ENCODE results near the gene SPTBN1. TPM values are rescaled to one million over a fixed set of nuclear protein-coding genes. Genes with fewer than 3 reads are reported as not detected.

The SPTBN1 gene
- total and polyA plus RNA-seq, 2 of the 13 experiments (the other 11 are each of a cell fraction or from before 2014, with no cell fraction given): 123 to 299 TPM

DNA sequence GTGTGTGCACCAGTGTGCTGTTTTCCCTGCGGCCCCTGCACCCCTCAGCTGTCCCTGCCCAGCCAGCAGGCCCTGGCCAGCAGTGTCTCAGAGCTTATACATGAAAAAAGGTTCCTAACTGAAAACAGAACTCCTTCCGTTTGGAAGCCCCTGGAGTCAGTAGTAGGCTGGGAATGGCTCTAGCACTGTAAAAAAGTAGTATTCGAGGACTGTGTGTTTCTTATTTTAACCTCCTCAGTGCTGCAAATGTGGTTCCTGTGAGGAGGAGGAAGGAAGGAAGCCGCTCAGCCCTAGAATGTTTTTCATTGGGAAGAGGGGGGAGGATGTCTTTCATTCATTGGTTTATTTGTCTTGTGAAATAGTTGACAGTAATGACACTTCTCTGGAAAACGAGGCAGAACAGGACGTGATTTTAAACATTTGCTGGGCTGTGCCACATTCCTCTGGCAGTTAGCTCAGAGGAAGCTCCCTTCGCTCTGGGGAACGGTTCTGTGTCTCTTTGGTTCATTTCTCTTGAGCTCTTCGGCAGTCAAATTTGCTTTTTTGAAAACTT is 103.5 kb downstream of the SPTBN1 start (continued):
- no peak for TF ChIP-seq SNAPC2 (CRISPR knock-in tag; IDR thresholded peaks at IDR 0.05)
- TF ChIP-seq ZNF484 (CRISPR knock-in tag; IDR thresholded peaks at IDR 0.05; ENCODE audit: borderline replicate concordance, low read depth): no peak
- TF ChIP-seq ZNF891 (CRISPR knock-in tag; IDR thresholded peaks at IDR 0.05): no peak
- no peak for TF ChIP-seq HNRNPLL (IDR thresholded peaks at IDR 0.05; ENCODE audit: low read depth, low read length, poor library complexity, severe bottlenecking)
- peak; percentile 81 for TF ChIP-seq CEBPG (CRISPR knock-in tag; IDR thresholded peaks at IDR 0.05)
- peak; percentile 19; the same call in 1 of the 2 replicates for TF ChIP-seq ARNTL (CRISPR knock-in tag; IDR thresholded peaks at IDR 0.05)
- 0 out of 2 replicates have a peak, but pooled peaks have one; percentile 29 for TF ChIP-seq SIX4 (CRISPR knock-in tag; IDR thresholded peaks at IDR 0.05)
- TF ChIP-seq YEATS2 (CRISPR knock-in tag; IDR thresholded peaks at IDR 0.05; ENCODE audit: borderline replicate concordance): 0 out of 2 replicates have a peak, but pooled peaks have one; percentile 27
- TF ChIP-seq KDM2A (CRISPR knock-in tag; IDR thresholded peaks at IDR 0.05; ENCODE audit: borderline replicate concordance, low read depth): 0 out of 2 replicates have a peak, but pooled peaks have one; percentile 37
- no peak for TF ChIP-seq MIER2 (CRISPR knock-in tag; IDR thresholded peaks at IDR 0.05)
- no peak for TF ChIP-seq ZNF282 (IDR thresholded peaks at IDR 0.05; ENCODE audit: partially characterized antibody)
- TF ChIP-seq FOXP1 (IDR thresholded peaks at IDR 0.05): no peak
- TF ChIP-seq FOXP1 (CRISPR knock-in tag; IDR thresholded peaks at IDR 0.05): peak; percentile 54; the same call in 1 of the 2 replicates
- TF ChIP-seq, protein P1, sequence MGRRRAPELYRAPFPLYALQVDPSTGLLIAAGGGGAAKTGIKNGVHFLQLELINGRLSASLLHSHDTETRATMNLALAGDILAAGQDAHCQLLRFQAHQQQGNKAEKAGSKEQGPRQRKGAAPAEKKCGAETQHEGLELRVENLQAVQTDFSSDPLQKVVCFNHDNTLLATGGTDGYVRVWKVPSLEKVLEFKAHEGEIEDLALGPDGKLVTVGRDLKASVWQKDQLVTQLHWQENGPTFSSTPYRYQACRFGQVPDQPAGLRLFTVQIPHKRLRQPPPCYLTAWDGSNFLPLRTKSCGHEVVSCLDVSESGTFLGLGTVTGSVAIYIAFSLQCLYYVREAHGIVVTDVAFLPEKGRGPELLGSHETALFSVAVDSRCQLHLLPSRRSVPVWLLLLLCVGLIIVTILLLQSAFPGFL (CRISPR knock-in tag; IDR thresholded peaks at IDR 0.05): no peak
- TF ChIP-seq, protein P2, sequence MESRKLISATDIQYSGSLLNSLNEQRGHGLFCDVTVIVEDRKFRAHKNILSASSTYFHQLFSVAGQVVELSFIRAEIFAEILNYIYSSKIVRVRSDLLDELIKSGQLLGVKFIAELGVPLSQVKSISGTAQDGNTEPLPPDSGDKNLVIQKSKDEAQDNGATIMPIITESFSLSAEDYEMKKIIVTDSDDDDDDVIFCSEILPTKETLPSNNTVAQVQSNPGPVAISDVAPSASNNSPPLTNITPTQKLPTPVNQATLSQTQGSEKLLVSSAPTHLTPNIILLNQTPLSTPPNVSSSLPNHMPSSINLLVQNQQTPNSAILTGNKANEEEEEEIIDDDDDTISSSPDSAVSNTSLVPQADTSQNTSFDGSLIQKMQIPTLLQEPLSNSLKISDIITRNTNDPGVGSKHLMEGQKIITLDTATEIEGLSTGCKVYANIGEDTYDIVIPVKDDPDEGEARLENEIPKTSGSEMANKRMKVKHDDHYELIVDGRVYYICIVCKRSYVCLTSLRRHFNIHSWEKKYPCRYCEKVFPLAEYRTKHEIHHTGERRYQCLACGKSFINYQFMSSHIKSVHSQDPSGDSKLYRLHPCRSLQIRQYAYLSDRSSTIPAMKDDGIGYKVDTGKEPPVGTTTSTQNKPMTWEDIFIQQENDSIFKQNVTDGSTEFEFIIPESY (CRISPR knock-in tag; IDR thresholded peaks at IDR 0.05): no peak
- TF ChIP-seq PHF8 (CRISPR knock-in tag; IDR thresholded peaks at IDR 0.05): 0 out of 2 replicates have a peak, but pooled peaks have one; percentile 25
- TF ChIP-seq MXD4 (CRISPR knock-in tag; IDR thresholded peaks at IDR 0.05): peak; percentile 49; the same call in 1 of the 2 replicates
- TF ChIP-seq, protein P3, sequence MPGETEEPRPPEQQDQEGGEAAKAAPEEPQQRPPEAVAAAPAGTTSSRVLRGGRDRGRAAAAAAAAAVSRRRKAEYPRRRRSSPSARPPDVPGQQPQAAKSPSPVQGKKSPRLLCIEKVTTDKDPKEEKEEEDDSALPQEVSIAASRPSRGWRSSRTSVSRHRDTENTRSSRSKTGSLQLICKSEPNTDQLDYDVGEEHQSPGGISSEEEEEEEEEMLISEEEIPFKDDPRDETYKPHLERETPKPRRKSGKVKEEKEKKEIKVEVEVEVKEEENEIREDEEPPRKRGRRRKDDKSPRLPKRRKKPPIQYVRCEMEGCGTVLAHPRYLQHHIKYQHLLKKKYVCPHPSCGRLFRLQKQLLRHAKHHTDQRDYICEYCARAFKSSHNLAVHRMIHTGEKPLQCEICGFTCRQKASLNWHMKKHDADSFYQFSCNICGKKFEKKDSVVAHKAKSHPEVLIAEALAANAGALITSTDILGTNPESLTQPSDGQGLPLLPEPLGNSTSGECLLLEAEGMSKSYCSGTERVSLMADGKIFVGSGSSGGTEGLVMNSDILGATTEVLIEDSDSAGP (CRISPR knock-in tag; IDR thresholded peaks at IDR 0.05; ENCODE audit: borderline replicate concordance): no peak
- TF ChIP-seq ASH2L (IDR thresholded peaks at IDR 0.05; ENCODE audit: insufficient read length, low read depth, low read length): no peak
- no peak for TF ChIP-seq ZNF503 (CRISPR knock-in tag; IDR thresholded peaks at IDR 0.05)
- peak; percentile 65; the same call in 1 of the 2 replicates for TF ChIP-seq POGK (CRISPR knock-in tag; conservative IDR thresholded peaks at IDR 0.05)
- TF ChIP-seq MXD3 (CRISPR knock-in tag; IDR thresholded peaks at IDR 0.05): 0 out of 2 replicates have a peak, but pooled peaks have one; percentile 41
